ENCODE results near the gene GPR15.
"Not testable (repeated sequence)": the region's sequence is repeated elsewhere in the genome, so short reads cannot be mapped to it uniquely, and the experiment has no call there.

The GPR15 gene

GRCh38 chr3:98556164-98557130 is 24.7 kb downstream of the GPR15 start:
- DNase-seq (peak in 1 of 3 experiments; percentile 38), ATAC-seq (replicated peaks) (peak; percentile 76)
- H3K9me3 Mint-ChIP-seq: no peaks in the 10 kb centered on the region
- H3K4me1 Mint-ChIP-seq (ENCODE audit: low read depth in 2 of 2): peaks cover 44 to 74% of the 10 kb centered on the region in 2 donors
- H3K27me3 Mint-ChIP-seq: no peaks in the 10 kb centered on the region
- H3K27ac Mint-ChIP-seq: peak overlapping the region; percentile 86 to 95
- peaks cover 3% of the 10 kb centered on the region for H3K36me3 Mint-ChIP-seq (ENCODE audit: insufficient read depth)
- H3K4me3 Mint-ChIP-seq: peak overlapping the region; percentile 69 to 80

- peak; percentile 30 for ATAC-seq (replicated peaks)
- H3K36me3 Mint-ChIP-seq (ENCODE audit: insufficient read depth): peaks cover 3% of the 10 kb centered on the region
- no peak for DNase-seq
- H3K4me3 Mint-ChIP-seq: peak overlapping the region; percentile 69 to 80
- peaks cover 38 to 71% of the 10 kb centered on the region in 2 donors for H3K4me1 Mint-ChIP-seq (ENCODE audit: low read depth in 2 of 2)
- no peaks in the 10 kb centered on the region for H3K27me3 Mint-ChIP-seq
- H3K9me3 Mint-ChIP-seq: no peaks in the 10 kb centered on the region
- H3K27ac Mint-ChIP-seq: peak overlapping the region; percentile 86 to 95
These were observed 25.7 kb downstream of the GPR15 start for GRCh38 chr3:98557324-98558010.

- ATAC-seq (replicated peaks) (no peak), DNase-seq (no peak)
- Mint-ChIP-seq H3K4me3 (peak overlapping the region in 1 of 2 donors; percentile 67), H3K4me1 (ENCODE audit: low read depth in 2 of 2) (peaks cover 39 to 67% of the 10 kb centered on the region in 2 donors), H3K27me3 (no peaks in the 10 kb centered on the region), H3K9me3 (no peaks in the 10 kb centered on the region), H3K27ac (peak overlapping the region; percentile 86 to 95), H3K36me3 (ENCODE audit: insufficient read depth) (peaks cover 7% of the 10 kb centered on the region)
These were observed 26.5 kb downstream of the GPR15 start for GRCh38 chr3:98558100-98558827.

GRCh38 chr3:98559769-98560168 is 28.0 kb downstream of the GPR15 start:
- not testable (repeated sequence) for DNase-seq; H3K9me3 Mint-ChIP-seq; ATAC-seq (replicated peaks); H3K27me3 Mint-ChIP-seq; H3K4me3 Mint-ChIP-seq
- Mint-ChIP-seq H3K36me3 (ENCODE audit: insufficient read depth) (peaks cover 22% of the 10 kb centered on the region), H3K4me1 (ENCODE audit: low read depth in 2 of 2) (peaks cover 52 to 62% of the 10 kb centered on the region in 2 donors), H3K27ac (peak overlapping the region in 1 of 2 donors; percentile 95)

GRCh38 chr3:98560911-98561310 is 29.1 kb downstream of the GPR15 start:
- DNase-seq: no peak
- no peak for ATAC-seq (replicated peaks)
- Mint-ChIP-seq H3K9me3 (no peaks in the 10 kb centered on the region), H3K27ac (peak overlapping the region; percentile 8 to 74), H3K36me3 (ENCODE audit: insufficient read depth) (peaks cover 26% of the 10 kb centered on the region), H3K4me3 (no peak overlapping the region), H3K4me1 (ENCODE audit: low read depth in 2 of 2) (peaks cover 59 to 62% of the 10 kb centered on the region in 2 donors), H3K27me3 (no peaks in the 10 kb centered on the region)

GRCh38 chr3:98561727-98562521 is 30.1 kb downstream of the GPR15 start:
- H3K4me1 Mint-ChIP-seq (ENCODE audit: low read depth in 2 of 2): peaks cover 56 to 59% of the 10 kb centered on the region in 2 donors
- DNase-seq (no peak), ATAC-seq (replicated peaks) (peak; percentile 6)
- no peaks in the 10 kb centered on the region for H3K27me3 Mint-ChIP-seq
- H3K27ac Mint-ChIP-seq: peak overlapping the region; percentile 99
- H3K36me3 Mint-ChIP-seq (ENCODE audit: insufficient read depth): peaks cover 26% of the 10 kb centered on the region
- H3K4me3 Mint-ChIP-seq: peak overlapping the region in 1 of 2 donors; percentile 43
- no peaks in the 10 kb centered on the region for H3K9me3 Mint-ChIP-seq

GRCh38 chr3:98563661-98564281 is 32.0 kb downstream of the GPR15 start:
- Mint-ChIP-seq H3K4me3 (peak overlapping the region; percentile 73 to 80), H3K9me3 (no peaks in the 10 kb centered on the region), H3K27me3 (no peaks in the 10 kb centered on the region), H3K36me3 (ENCODE audit: insufficient read depth) (peaks cover 26% of the 10 kb centered on the region), H3K27ac (peak overlapping the region; percentile 99), H3K4me1 (ENCODE audit: low read depth in 2 of 2) (peaks cover 48 to 56% of the 10 kb centered on the region in 2 donors)
- DNase-seq (no peak), ATAC-seq (replicated peaks) (peak; percentile 64)

- no peaks in the 10 kb centered on the region for H3K9me3 Mint-ChIP-seq
- peak overlapping the region; percentile 99 for H3K27ac Mint-ChIP-seq
- peaks cover 26% of the 10 kb centered on the region for H3K36me3 Mint-ChIP-seq (ENCODE audit: insufficient read depth)
- H3K4me3 Mint-ChIP-seq: peak overlapping the region; percentile 73 to 80
- DNase-seq: peak; percentile 49 to 57 (median 51)
- no peaks in the 10 kb centered on the region for H3K27me3 Mint-ChIP-seq
- peaks cover 50 to 63% of the 10 kb centered on the region in 2 donors for H3K4me1 Mint-ChIP-seq (ENCODE audit: low read depth in 2 of 2)
- peak; percentile 75 for ATAC-seq (replicated peaks)
These were observed 32.7 kb downstream of the GPR15 start for GRCh38 chr3:98564282-98565005.

GRCh38 chr3:98565237-98565643 is 33.5 kb downstream of the GPR15 start:
- no peak for DNase-seq
- H3K4me1 Mint-ChIP-seq (ENCODE audit: low read depth in 2 of 2): peaks cover 50 to 63% of the 10 kb centered on the region in 2 donors
- no peaks in the 10 kb centered on the region for H3K9me3 Mint-ChIP-seq
- no peaks in the 10 kb centered on the region for H3K27me3 Mint-ChIP-seq
- ATAC-seq (replicated peaks): no peak
- peak overlapping the region; percentile 73 to 80 for H3K4me3 Mint-ChIP-seq
- H3K27ac Mint-ChIP-seq: peak overlapping the region; percentile 99
- H3K36me3 Mint-ChIP-seq (ENCODE audit: insufficient read depth): peaks cover 26% of the 10 kb centered on the region

- H3K4me3 Mint-ChIP-seq: peak overlapping the region; percentile 73 to 80
- DNase-seq (no peak), ATAC-seq (replicated peaks) (no peak)
- peak overlapping the region; percentile 99 for H3K27ac Mint-ChIP-seq
- H3K27me3 Mint-ChIP-seq: no peaks in the 10 kb centered on the region
- peaks cover 48 to 60% of the 10 kb centered on the region in 2 donors for H3K4me1 Mint-ChIP-seq (ENCODE audit: low read depth in 2 of 2)
- H3K36me3 Mint-ChIP-seq (ENCODE audit: insufficient read depth): peaks cover 26% of the 10 kb centered on the region
- H3K9me3 Mint-ChIP-seq: no peaks in the 10 kb centered on the region
These were observed 34.1 kb downstream of the GPR15 start for GRCh38 chr3:98565843-98566242.

- peak overlapping the region; percentile 55 to 60 for H3K4me3 Mint-ChIP-seq
- peak overlapping the region; percentile 90 to 99 for H3K27ac Mint-ChIP-seq
- no peak for ATAC-seq (replicated peaks)
- no peaks in the 10 kb centered on the region for H3K9me3 Mint-ChIP-seq
- no peak for DNase-seq
- H3K27me3 Mint-ChIP-seq: no peaks in the 10 kb centered on the region
- peaks cover 26% of the 10 kb centered on the region for H3K36me3 Mint-ChIP-seq (ENCODE audit: insufficient read depth)
- H3K4me1 Mint-ChIP-seq (ENCODE audit: low read depth in 2 of 2): peaks cover 41 to 55% of the 10 kb centered on the region in 2 donors
These were observed 36.0 kb downstream of the GPR15 start for GRCh38 chr3:98567666-98568270.

Measured in effector memory CD8-positive, alpha-beta T cell (primary cell).